Astrocyte of the cerebellum (primary cell): ENCODE measurements around the gene SS18L1.

Source experiments
- DNase-seq: peaks from one replicate; pipeline ENCODE4 v3.0.0-alpha.2; 2011; ENCODE audit warnings: low read depth
- H3K4me3 ChIP-seq: 2 replicates; pipeline ENCODE4 v1.5.1; 2011; ENCODE audit warnings: mild to moderate bottlenecking, low read depth, low read length, moderate library complexity
- in situ Hi-C: cut with HindIII; loops from 2 replicates; pipeline ENCODE4 v1.10.0; 2017; ENCODE audit warnings: low sequenced_read_pairs
- TF ChIP-seq, protein P1 (sequence below): IDR thresholded peaks from 2 replicates; pipeline ENCODE4 v1.5.1; 2012; ENCODE audit warnings: low read length, low read depth, moderate library complexity, mild to moderate bottlenecking; ENCODE audit errors: missing control alignments

The SS18L1 gene

DNA sequence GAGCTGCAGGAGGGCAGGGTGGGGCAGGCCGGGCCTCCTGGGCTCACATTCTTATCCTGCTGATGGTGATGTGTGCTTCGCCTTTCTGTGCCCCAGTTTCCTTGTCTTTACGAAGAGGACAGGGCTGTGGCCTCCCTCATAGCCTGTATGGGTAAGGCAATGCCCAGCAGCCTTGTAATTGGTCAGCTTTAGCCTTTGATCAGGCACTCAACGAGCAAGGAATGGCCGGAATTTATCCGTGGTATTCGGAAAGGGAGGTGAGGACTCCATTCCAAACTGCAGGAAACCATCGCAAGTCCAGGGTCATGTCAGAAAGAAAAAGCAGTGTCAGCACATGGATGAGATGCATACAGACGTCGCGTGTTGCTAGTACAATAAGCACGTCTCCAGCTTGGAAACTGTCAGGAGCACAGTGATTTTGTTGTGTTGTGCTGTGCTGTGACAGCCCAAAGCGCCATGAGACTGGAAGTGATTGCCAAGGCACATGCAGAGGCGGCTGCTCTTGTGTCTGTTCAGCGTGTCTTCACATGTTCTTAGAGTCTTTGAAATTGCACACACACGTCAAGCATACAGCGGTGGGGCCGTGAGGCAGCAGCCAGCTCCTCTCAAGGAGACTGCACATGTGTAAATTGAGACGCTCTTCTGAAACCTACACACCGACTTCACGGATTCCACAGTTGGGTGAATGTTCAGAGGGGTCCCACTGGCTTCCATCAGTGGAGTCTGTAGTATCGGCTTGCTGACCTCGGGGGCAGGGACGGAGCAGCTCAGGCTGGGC, 6.2 kb downstream of the SS18L1 start:
- TF ChIP-seq, protein P1, sequence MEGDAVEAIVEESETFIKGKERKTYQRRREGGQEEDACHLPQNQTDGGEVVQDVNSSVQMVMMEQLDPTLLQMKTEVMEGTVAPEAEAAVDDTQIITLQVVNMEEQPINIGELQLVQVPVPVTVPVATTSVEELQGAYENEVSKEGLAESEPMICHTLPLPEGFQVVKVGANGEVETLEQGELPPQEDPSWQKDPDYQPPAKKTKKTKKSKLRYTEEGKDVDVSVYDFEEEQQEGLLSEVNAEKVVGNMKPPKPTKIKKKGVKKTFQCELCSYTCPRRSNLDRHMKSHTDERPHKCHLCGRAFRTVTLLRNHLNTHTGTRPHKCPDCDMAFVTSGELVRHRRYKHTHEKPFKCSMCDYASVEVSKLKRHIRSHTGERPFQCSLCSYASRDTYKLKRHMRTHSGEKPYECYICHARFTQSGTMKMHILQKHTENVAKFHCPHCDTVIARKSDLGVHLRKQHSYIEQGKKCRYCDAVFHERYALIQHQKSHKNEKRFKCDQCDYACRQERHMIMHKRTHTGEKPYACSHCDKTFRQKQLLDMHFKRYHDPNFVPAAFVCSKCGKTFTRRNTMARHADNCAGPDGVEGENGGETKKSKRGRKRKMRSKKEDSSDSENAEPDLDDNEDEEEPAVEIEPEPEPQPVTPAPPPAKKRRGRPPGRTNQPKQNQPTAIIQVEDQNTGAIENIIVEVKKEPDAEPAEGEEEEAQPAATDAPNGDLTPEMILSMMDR: no peak
- in situ Hi-C loops: no loop called here
- DNase-seq: no peak
- H3K4me3 ChIP-seq: no peak overlapping the region

DNA sequence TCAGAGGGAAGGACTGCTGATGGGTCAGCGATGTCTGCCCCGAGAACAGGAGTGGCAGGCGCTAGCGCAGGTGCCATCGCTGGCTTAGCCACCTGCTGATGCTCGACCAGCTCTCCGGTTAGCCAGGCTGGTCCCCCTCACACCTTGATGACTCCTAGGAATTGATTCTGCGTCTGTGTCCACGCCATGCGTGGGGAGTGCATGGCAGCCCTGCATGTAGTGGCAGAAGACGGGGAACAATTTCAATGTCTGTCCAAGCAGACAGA, 6.7 kb downstream of the SS18L1 start:
- no peak overlapping the region for H3K4me3 ChIP-seq
- in situ Hi-C loops: no loop called here
- no peak for DNase-seq
- TF ChIP-seq, protein P1: no peak

DNA sequence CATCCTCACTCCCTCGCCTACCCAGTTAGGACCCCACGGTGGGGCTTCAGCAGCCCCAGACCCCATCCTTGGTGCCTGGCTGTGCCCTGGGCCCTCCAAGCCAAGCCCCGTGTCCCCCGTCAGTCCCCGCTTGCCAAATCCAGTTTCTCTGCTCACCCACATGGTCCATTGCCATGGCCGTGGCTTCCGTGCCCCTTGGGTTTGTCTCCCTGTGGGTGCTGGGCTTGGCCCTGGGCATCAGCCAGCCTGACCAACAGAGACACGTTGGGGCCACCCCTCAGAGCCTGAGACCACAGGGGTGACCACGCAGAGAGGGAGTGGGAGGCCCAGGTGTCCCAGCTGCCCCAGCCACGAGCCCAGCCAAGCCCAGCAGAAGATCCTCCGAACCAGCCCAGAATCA, 7.7 kb downstream of the SS18L1 start:
- TF ChIP-seq, protein P1: no peak
- in situ Hi-C loops: no loop called here
- DNase-seq: no peak
- no peak overlapping the region for H3K4me3 ChIP-seq

DNA sequence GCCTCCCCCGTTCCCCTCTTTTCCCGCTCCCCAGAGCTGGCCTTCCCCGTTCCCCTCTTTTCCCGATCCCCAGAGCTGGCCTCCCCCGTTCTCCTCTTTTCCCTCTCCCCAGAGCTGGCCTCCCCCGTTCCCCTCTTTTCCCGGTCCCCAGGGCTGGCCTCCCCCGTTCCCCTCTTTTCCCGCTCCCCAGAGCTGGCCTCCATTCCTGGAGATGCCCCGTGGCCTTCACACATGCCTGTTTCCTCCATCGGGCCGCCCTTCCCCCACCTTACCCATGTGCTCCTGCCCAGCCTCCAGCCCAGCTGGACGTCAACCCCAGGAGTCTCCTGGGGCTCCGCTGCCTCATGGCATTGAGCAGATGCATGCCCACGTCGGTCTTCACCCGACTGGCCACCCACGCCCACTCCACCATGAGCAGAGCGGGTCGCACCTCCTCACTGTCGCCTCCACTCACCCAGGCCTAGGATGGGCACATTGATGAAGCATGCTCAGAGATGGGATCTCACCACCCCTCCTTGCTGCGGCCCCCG, 8.3 kb downstream of the SS18L1 start:
- in situ Hi-C loops: no loop called here
- TF ChIP-seq, protein P1: no peak
- no peak overlapping the region for H3K4me3 ChIP-seq
- no peak for DNase-seq

DNA sequence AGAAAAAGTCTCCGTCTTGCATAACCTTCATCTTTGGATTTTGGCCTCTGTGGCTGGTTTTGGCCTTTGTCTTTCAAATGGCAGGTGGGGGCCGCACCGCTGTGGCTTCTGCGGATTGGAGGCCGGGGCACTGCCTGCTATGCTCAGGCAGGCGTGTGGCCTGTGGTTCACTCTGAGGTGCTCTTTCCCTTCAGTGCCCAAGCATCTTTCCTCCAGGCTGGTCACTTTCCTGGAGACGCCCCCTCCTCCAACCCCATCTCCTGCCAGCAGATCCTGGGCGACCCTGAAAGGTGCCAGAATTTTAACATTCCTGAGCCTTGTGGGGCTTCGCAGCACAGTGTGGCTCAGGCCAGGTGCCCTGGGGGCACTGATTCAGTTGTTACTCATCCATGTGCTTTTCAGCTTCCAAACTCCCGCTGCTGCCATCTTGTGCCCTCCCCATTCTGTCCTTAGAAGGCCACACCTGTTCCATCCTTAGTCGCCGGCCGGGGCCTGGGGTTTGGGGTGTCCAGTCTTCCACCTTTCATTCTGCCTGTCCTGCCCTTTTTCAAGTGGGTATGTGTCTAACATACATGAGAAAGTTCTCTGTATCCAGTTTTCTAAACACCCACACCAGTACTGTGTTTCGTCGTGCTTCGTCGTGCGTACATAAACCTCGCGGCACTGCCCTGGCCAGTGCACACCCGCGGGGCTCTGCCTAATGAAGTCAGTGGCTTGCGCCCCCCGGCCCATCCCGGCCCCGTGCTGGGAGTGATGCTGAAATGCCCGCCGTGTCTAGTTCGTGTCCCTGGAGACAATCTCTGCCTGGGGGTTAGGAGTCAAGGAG, 12.1 kb downstream of the SS18L1 start:
- TF ChIP-seq, protein P1: no peak
- no peak overlapping the region for H3K4me3 ChIP-seq
- no peak for DNase-seq
- in situ Hi-C loops: no loop called here

DNA sequence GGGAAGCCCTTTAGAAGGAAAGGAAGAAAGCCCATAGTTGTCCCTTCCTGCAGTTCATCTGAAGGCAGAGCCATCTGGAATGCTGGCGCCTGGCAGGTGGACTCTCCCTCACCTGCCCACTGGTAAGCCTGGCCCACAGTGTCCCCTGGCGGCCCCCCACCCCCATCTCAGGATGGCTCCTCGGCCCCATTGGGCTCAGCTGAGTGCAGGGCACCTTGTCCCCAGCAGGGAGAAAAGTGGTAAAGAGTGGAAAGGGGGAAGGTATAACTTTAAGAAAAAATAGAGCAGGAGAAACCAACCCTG, 12.6 kb downstream of the SS18L1 start:
- TF ChIP-seq, protein P1: no peak
- no peak overlapping the region for H3K4me3 ChIP-seq
- no peak for DNase-seq
- in situ Hi-C loops: no loop called here
